Breast epithelium (tissue), 4 donors: ENCODE data around the gene PTPN9. TPM values are rescaled to one million over a fixed set of nuclear protein-coding genes. Genes with fewer than 3 reads are reported as not detected.
A peak's percentile ranks its signal among the peaks of the same experiment; 100 is the strongest.

Source experiments
- DNase-seq, 2 donors: peaks; one replicate each; pipeline ENCODE4 v3.0.0-alpha.2; 2019; ENCODE audit warnings: low spot score in 2 of 2
- H3K27ac ChIP-seq, 2 donors: fragments of 200-600 bp; sonication (generic) in 1 of 2; one replicate each; pipeline ENCODE4 v1.5.1; 2016 to 2019; ENCODE audit warnings: mild to moderate bottlenecking in 1 of 2
- H3K27me3 ChIP-seq, 2 donors: fragments of 200-600 bp; sonication (generic) in 1 of 2; one replicate each; pipeline versions ENCODE4 v1.5.1 to v1.6.0; 2017 to 2019; ENCODE audit warnings: control low read depth in 1 of 2, mild to moderate bottlenecking in 1 of 2
- H3K36me3 ChIP-seq: fragments of 200-600 bp; one replicate; pipeline ENCODE4 v1.5.1; 2019
- H3K4me1 ChIP-seq, 2 donors: fragments of 200-600 bp; sonication (generic); one replicate each; pipeline ENCODE4 v1.5.1; 2016 to 2019; ENCODE audit warnings: control low read depth in 1 of 2
- H3K4me3 ChIP-seq, 3 donors: fragments of 200-600 bp; sonication (generic); 1 replicate in 2 of 3; 2 replicates in 1 of 3; pipeline ENCODE4 v1.5.1; 2016 to 2019; ENCODE audit warnings: mild to moderate bottlenecking in 3 of 3, moderate library complexity in 2 of 3
- H3K9me3 ChIP-seq, 2 donors: fragments of 200-600 bp; sonication (generic) in 1 of 2; one replicate each; pipeline ENCODE4 v1.5.1; 2016 to 2019; ENCODE audit warnings: control low read depth in 1 of 2
- POLR2A ChIP-seq: fragments of 450-650 bp; IDR thresholded peaks from one replicate; pipeline ENCODE4 v1.6.1; 2016; ENCODE audit warnings: antibody characterized with exemption, mild to moderate bottlenecking, moderate library complexity
- POLR2AphosphoS5 ChIP-seq, 3 donors: sonication (generic); formaldehyde crosslinking; IDR thresholded peaks; one replicate each; pipeline ENCODE4 v1.6.1; 2017; ENCODE audit warnings: antibody characterized with exemption in 3 of 3
- intact Hi-C: fragments of 100-400 bp; cut with DNase I; formaldehyde crosslinking; loops from one replicate; pipeline ENCODE4 v1.15.1; 2023; ENCODE audit warnings: low total_unique reads
- total RNA-seq, 3 donors: library from RNA; depleted of rRNA; stranded (reverse); fragments of >200 nt; gene quantifications; one replicate each; pipeline ENCODE4 v1.1.0, GENCODE V29; 2016
- TF ChIP-seq, protein P1 (sequence below), 3 donors: fragments of 450-650 bp; IDR thresholded peaks; one replicate each; pipeline ENCODE4 v1.5.1; 2016 to 2017; ENCODE audit warnings: antibody characterized with exemption in 3 of 3, mild to moderate bottlenecking in 3 of 3, moderate library complexity in 3 of 3

Gene PTPN9
- total RNA-seq, 3 donors from 2014 or later, result 16.2 to 23.9 (median 19.9) TPM

GRCh38 chr15:75468913-75469598 is 110.1 kb downstream of the PTPN9 start:
- no peak for DNase-seq
- TF ChIP-seq POLR2A, result no peak
- peaks cover 5% of the 10 kb centered on the region for H3K36me3 ChIP-seq

GRCh38 chr15:75460646-75461045 is 118.5 kb downstream of the PTPN9 start:
- Histone ChIP-seq H3K27ac (no peak overlapping the region), H3K4me1 (no peaks in the 10 kb centered on the region), H3K9me3 (no peaks in the 10 kb centered on the region), H3K27me3 (no peaks in the 10 kb centered on the region), H3K4me3 (no peak overlapping the region), H3K36me3 (no peaks in the 10 kb centered on the region)
- TF ChIP-seq POLR2AphosphoS5 (IDR thresholded peaks at IDR 0.05), result no peak
- TF ChIP-seq, protein P1, sequence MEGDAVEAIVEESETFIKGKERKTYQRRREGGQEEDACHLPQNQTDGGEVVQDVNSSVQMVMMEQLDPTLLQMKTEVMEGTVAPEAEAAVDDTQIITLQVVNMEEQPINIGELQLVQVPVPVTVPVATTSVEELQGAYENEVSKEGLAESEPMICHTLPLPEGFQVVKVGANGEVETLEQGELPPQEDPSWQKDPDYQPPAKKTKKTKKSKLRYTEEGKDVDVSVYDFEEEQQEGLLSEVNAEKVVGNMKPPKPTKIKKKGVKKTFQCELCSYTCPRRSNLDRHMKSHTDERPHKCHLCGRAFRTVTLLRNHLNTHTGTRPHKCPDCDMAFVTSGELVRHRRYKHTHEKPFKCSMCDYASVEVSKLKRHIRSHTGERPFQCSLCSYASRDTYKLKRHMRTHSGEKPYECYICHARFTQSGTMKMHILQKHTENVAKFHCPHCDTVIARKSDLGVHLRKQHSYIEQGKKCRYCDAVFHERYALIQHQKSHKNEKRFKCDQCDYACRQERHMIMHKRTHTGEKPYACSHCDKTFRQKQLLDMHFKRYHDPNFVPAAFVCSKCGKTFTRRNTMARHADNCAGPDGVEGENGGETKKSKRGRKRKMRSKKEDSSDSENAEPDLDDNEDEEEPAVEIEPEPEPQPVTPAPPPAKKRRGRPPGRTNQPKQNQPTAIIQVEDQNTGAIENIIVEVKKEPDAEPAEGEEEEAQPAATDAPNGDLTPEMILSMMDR (IDR thresholded peaks at IDR 0.05), result no peak
- no peak for TF ChIP-seq POLR2A
- intact Hi-C loops, result no loop called here
- no peak for DNase-seq

More at GRCh38 chr15:75468913-75469598, 110.1 kb downstream of the PTPN9 start:
- H3K4me3 ChIP-seq, result no peak overlapping the region
- no peaks in the 10 kb centered on the region for H3K9me3 ChIP-seq
- H3K4me1 ChIP-seq, result no peaks in the 10 kb centered on the region
- intact Hi-C loops, result no loop called here
- H3K27me3 ChIP-seq, result no peaks in the 10 kb centered on the region
- H3K27ac ChIP-seq, result no peak overlapping the region

GRCh38 chr15:75459581-75459980 is 119.5 kb downstream of the PTPN9 start:
- TF ChIP-seq POLR2A, result no peak
- TF ChIP-seq POLR2AphosphoS5 (IDR thresholded peaks at IDR 0.05), result no peak
- TF ChIP-seq, protein P1 (IDR thresholded peaks at IDR 0.05), result no peak
- H3K27me3 ChIP-seq, result no peaks in the 10 kb centered on the region
- DNase-seq, result no peak
- no peaks in the 10 kb centered on the region for H3K36me3 ChIP-seq
- no peak overlapping the region for H3K4me3 ChIP-seq
- H3K4me1 ChIP-seq, result no peaks in the 10 kb centered on the region
- intact Hi-C loops, result no loop called here
- H3K27ac ChIP-seq, result no peak overlapping the region
- no peaks in the 10 kb centered on the region for H3K9me3 ChIP-seq

DNA sequence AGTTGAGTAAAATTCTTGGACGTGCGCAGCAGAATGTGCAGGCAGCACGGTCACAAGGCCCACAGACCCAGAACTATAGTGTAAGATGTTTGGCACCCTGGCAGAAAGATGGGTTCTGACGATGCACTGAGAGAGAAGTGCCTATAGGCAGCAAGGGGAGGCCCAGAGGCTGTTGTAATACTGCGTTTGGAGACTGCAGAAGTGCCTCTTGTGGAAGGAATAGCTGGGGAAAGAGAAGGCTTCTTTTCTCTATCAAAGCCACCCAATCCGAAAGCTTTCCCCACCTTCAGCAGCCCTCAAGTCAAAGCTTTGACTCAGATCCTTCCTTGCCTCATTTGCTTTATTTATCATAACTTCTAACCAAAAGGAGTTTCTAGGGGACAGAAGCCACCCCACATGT is 122.4 kb downstream of the PTPN9 start:
- TF ChIP-seq, protein P1 (IDR thresholded peaks at IDR 0.05), result no peak
- no peak for TF ChIP-seq POLR2AphosphoS5 (IDR thresholded peaks at IDR 0.05)
- no peak for TF ChIP-seq POLR2A
- Histone ChIP-seq H3K27me3 (no peaks in the 10 kb centered on the region), H3K36me3 (no peaks in the 10 kb centered on the region), H3K9me3 (no peaks in the 10 kb centered on the region), H3K27ac (peak overlapping the region in 1 of 2 donors; percentile 96), H3K4me3 (peak overlapping the region in 1 of 3 donors; percentile 78), H3K4me1 (no peaks in the 10 kb centered on the region)
- intact Hi-C loops, result no loop called here
- DNase-seq, result no peak

DNA sequence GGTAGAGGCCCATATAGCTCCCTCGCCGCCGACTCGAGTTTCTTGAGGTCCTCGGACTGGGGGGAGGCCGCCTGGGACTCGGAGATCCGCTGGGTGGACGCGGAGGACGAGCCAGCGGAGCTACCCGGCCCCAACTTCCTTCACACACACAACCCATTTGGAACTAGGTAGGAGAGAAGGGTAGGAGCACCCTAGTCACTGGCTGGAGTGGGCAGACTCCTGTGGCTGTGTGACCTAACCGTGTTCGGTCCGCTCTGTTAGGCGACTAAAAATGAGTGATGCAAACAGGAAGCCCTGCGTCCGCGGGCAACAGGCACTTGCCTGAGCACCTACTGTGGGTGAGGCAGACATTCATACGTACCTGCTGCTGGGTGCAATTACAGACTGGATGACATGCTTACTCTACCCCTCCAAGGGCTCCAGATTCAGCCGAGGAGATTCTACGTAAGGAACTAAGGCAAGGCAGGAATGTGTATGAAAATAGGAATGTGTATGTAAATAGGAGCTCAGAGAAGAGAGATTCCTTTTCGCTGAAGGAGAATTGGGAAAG is 123.1 kb downstream of the PTPN9 start:
- TF ChIP-seq POLR2AphosphoS5 (IDR thresholded peaks at IDR 0.05), result peak; percentile 15 to 36 (median 16)
- TF ChIP-seq, protein P1 (IDR thresholded peaks at IDR 0.05), result no peak
- Histone ChIP-seq H3K4me3 (peak overlapping the region; percentile 78 to 94 (median 89)), H3K4me1 (no peaks in the 10 kb centered on the region), H3K27ac (peak overlapping the region; percentile 96 to 99), H3K27me3 (no peaks in the 10 kb centered on the region), H3K9me3 (no peaks in the 10 kb centered on the region), H3K36me3 (no peaks in the 10 kb centered on the region)
- DNase-seq, result no peak
- intact Hi-C loops, result no loop called here
